Mucosa of descending colon (tissue), 3 donors: ENCODE measurements around the gene IPO5. TPM values are rescaled to one million over a fixed set of nuclear protein-coding genes. Genes with fewer than 3 reads are reported as not detected.
"Not testable (repeated sequence)": the region's sequence is repeated elsewhere in the genome, so short reads cannot be mapped to it uniquely, and the experiment has no call there.

ENCODE experiments used
- ATAC-seq: fragments of 200-7000 bp; cut with Tn5 transposase; one replicate; pipeline ENCODE4 v1.9.1; 2020; ENCODE audit warnings: mild to moderate bottlenecking, moderate library complexity
- DNase-seq, 3 donors: peaks; one replicate each; pipeline ENCODE4 v3.0.0-alpha.2; 2020
- H3K36me3 ChIP-seq: fragments of 200-600 bp; one replicate; pipeline ENCODE4 v1.8.0; 2021; ENCODE audit warnings: low read depth, mild to moderate bottlenecking
- H3K4me1 ChIP-seq: fragments of 200-600 bp; one replicate; pipeline ENCODE4 v1.8.0; 2021; ENCODE audit warnings: low read depth, mild to moderate bottlenecking
- H3K4me3 ChIP-seq: fragments of 200-600 bp; one replicate; pipeline ENCODE4 v1.8.0; 2021; ENCODE audit warnings: mild to moderate bottlenecking
- H3K9me3 ChIP-seq: fragments of 200-600 bp; one replicate; pipeline ENCODE4 v1.8.0; 2021; ENCODE audit warnings: mild to moderate bottlenecking
- intact Hi-C, 2 donors: fragments of 100-400 bp; cut with DNase I in 1 of 2; cut with micrococcal nuclease in 1 of 2; formaldehyde crosslinking; loops; one replicate each; pipeline versions ENCODE4 v1.11.0 to v1.11.1; 2022; cut with DNase I, micrococcal nuclease
- total RNA-seq, 3 donors: library from RNA; stranded (reverse); fragmentation: NEBNext Ultra II Directional in 2 of 3; extraction: Animal tissue kit (Norgen Biotek cat#: 25700) in 2 of 3; gene quantifications; one replicate each; pipeline versions ENCODE4 v1.2.1 to v1.2.4, GENCODE V29; 2021 to 2023
- TF ChIP-seq, protein P1 (sequence below): fragments of 200-600 bp; IDR thresholded peaks from one replicate; pipeline ENCODE4 v1.8.0; 2022; ENCODE audit warnings: antibody characterized with exemption, mild to moderate bottlenecking
- donor health status: DM: no; HTN: no; CAD: no; lungs with moderate emphysema.
- donor health status: DM: no; HTN: no; CAD: no.
- donor health status: DM: no; HTN: yes; CAD: no.

Gene IPO5
- total RNA-seq, 3 donors from 2014 or later: 66.6 to 112 (median 68.3) TPM

DNA sequence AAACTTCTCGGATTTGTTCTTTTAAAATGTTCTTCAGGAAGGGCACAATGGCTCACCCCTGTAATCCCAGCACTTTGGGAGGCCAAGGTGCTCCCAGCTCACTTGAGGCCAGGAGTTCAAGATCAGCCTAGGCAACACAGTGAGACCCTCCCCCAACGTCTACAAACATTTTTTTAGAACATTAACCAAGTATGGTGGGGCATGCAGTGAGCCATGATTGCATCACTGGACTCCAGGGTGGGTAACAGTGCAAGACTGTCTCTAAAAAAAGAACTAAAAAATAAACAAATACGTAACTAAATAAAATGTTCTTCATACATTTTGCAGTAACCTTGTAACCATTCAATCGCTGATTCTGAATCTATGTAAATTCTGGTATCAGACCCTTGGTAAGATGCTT is 2.1 kb upstream of the IPO5 start:
- DNase-seq (no peak), ATAC-seq (no peak)
- TF ChIP-seq, protein P1, sequence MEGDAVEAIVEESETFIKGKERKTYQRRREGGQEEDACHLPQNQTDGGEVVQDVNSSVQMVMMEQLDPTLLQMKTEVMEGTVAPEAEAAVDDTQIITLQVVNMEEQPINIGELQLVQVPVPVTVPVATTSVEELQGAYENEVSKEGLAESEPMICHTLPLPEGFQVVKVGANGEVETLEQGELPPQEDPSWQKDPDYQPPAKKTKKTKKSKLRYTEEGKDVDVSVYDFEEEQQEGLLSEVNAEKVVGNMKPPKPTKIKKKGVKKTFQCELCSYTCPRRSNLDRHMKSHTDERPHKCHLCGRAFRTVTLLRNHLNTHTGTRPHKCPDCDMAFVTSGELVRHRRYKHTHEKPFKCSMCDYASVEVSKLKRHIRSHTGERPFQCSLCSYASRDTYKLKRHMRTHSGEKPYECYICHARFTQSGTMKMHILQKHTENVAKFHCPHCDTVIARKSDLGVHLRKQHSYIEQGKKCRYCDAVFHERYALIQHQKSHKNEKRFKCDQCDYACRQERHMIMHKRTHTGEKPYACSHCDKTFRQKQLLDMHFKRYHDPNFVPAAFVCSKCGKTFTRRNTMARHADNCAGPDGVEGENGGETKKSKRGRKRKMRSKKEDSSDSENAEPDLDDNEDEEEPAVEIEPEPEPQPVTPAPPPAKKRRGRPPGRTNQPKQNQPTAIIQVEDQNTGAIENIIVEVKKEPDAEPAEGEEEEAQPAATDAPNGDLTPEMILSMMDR: no peak
- Histone ChIP-seq H3K4me1 (no peaks in the 10 kb centered on the region), H3K9me3 (no peaks in the 10 kb centered on the region), H3K4me3 (no peak overlapping the region), H3K36me3 (no peaks in the 10 kb centered on the region)
- intact Hi-C loops: no loop called here

GRCh38 chr13:97952831-97953230 is 644 bp upstream of the IPO5 start:
- H3K4me1 ChIP-seq, H3K4me3 ChIP-seq, ATAC-seq, H3K36me3 ChIP-seq, DNase-seq, H3K9me3 ChIP-seq, intact Hi-C loops: not testable (repeated sequence)

- ATAC-seq: no peak
- DNase-seq: no peak
- TF ChIP-seq, protein P1: no peak
- H3K36me3 ChIP-seq: no peaks in the 10 kb centered on the region
- no peak overlapping the region for H3K4me3 ChIP-seq
- no peaks in the 10 kb centered on the region for H3K9me3 ChIP-seq
- H3K4me1 ChIP-seq: no peaks in the 10 kb centered on the region
- intact Hi-C loops: no loop called here
These were observed 7.9 kb downstream of the IPO5 start for GRCh38 chr13:97961340-97961739.

- intact Hi-C loops: no loop called here
- H3K4me1 ChIP-seq: no peaks in the 10 kb centered on the region
- H3K9me3 ChIP-seq: no peaks in the 10 kb centered on the region
- no peak overlapping the region for H3K4me3 ChIP-seq
- no peak for DNase-seq
- H3K36me3 ChIP-seq: no peaks in the 10 kb centered on the region
- TF ChIP-seq, protein P1: no peak
- ATAC-seq: no peak
These were observed 9.4 kb downstream of the IPO5 start for GRCh38 chr13:97962887-97963286.

GRCh38 chr13:97967226-97967625 is 13.8 kb downstream of the IPO5 start:
- DNase-seq (no peak), ATAC-seq (no peak)
- Histone ChIP-seq H3K36me3 (no peaks in the 10 kb centered on the region), H3K4me1 (no peaks in the 10 kb centered on the region), H3K4me3 (no peak overlapping the region), H3K9me3 (no peaks in the 10 kb centered on the region)
- TF ChIP-seq, protein P1: no peak
- intact Hi-C loops: no loop called here

- DNase-seq (no peak), ATAC-seq (no peak)
- Histone ChIP-seq H3K4me1 (no peaks in the 10 kb centered on the region), H3K36me3 (no peaks in the 10 kb centered on the region), H3K9me3 (no peaks in the 10 kb centered on the region), H3K4me3 (no peak overlapping the region)
- TF ChIP-seq, protein P1: no peak
- intact Hi-C loops: no loop called here
These were observed 14.5 kb downstream of the IPO5 start for GRCh38 chr13:97967948-97968347.
